ENCODE measurements around the gene CAMTA1. TPM values are rescaled to one million over a fixed set of nuclear protein-coding genes. Genes with fewer than 3 reads are reported as not detected.

Gene CAMTA1
- polyA plus RNA-seq, 1 donor from 2014 or later, result 162 TPM

DNA sequence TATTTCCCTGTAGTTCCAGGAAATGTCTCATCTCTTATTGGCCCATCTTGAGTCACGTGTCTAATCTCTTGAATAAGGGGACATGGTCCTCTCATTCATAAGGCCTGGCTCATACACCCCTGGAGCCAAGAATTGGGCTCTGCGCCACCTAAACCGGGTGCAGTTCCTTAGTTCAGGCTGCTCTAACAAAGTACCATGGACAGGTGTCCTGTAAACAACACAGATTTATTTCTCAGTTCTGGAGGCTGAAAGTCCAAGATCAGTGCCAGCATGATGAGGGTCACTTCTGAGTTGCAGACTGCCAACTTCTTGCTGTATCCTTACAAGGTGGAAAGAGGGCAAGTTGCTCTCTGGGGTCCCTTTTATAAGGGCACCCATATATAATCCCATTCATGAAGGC lies 925.6 kb downstream of the CAMTA1 start:
- Histone ChIP-seq H3K9ac (ENCODE audit: low read length) (no peak overlapping the region), H3K4me2 (ENCODE audit: low read length) (no peak overlapping the region), H2AFZ (ENCODE audit: low read depth, low read length) (no peak overlapping the region), H3F3A (ENCODE audit: insufficient read depth, low read length, poor library complexity, severe bottlenecking) (peaks cover 7% of the 10 kb centered on the region), H3K9me2 (ENCODE audit: insufficient read depth, low read length) (no peaks in the 10 kb centered on the region), H4K20me1 (ENCODE audit: insufficient read depth) (peaks cover 23% of the 10 kb centered on the region), H3K4me3 (ENCODE audit: low read length) (no peak overlapping the region), H3K36me3 (ENCODE audit: insufficient read depth, low read length) (peaks cover 11% of the 10 kb centered on the region), H3K27ac (ENCODE audit: low read length) (no peak overlapping the region), H3K9me3 (ENCODE audit: low read length) (no peaks in the 10 kb centered on the region), H3K79me2 (replicated peaks; ENCODE audit: insufficient read depth, low read length) (peaks cover 87% of the 10 kb centered on the region), H3K27me3 (ENCODE audit: insufficient read depth, low read depth, low read length) (no peaks in the 10 kb centered on the region)
- no peak for TF ChIP-seq MXI1 (conservative IDR thresholded peaks at IDR 0.05; ENCODE audit: poor library complexity, severe bottlenecking)
- TF ChIP-seq CTCF (IDR thresholded peaks at IDR 0.05; ENCODE audit: poor library complexity, severe bottlenecking), result no peak
- no peak for TF ChIP-seq RAD21 (conservative IDR thresholded peaks at IDR 0.05)
- no peak for TF ChIP-seq REST (IDR thresholded peaks at IDR 0.05; ENCODE audit: borderline replicate concordance)
- TF ChIP-seq EZH2 (IDR thresholded peaks at IDR 0.05; ENCODE audit: borderline replicate concordance, insufficient read depth, low read length, poor library complexity, severe bottlenecking), result no peak
- TF ChIP-seq TAF1 (IDR thresholded peaks at IDR 0.05; ENCODE audit: low read depth), result no peak
- TF ChIP-seq POLR2AphosphoS5 (IDR thresholded peaks at IDR 0.05), result no peak
- TF ChIP-seq SMC3 (conservative IDR thresholded peaks at IDR 0.05; ENCODE audit: poor library complexity), result no peak
- no peak for TF ChIP-seq EP300 (conservative IDR thresholded peaks at IDR 0.05; ENCODE audit: poor library complexity, severe bottlenecking)

DNA sequence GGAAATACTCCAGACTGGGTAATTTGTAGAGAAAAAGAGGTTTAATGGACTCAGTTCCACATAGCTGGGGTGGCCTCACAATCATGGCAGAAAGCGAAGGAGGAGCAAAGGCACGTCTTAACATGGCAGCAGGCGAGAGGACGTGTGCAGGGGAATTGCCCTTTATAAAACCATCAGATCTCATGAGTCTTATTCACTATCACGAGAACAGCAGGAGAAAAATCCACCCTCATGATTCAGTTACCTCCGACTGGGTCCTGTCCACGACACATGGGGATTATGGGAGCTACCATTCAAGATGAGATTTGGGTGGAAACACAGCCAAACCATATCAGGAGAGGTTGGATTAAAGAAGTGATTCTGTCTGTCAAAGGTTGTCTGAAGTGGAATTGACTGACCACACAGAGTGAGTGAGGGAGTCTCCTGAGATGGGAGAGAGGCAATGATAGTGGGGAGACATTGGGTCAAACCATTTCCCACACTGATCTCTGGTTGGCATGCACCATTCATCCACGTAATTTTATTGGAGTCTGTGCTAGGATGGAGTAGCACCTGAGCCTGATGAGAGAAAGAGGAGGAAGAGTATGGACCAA lies 927.6 kb downstream of the CAMTA1 start:
- Histone ChIP-seq H3K9me2 (ENCODE audit: insufficient read depth, low read length) (no peaks in the 10 kb centered on the region), H4K20me1 (ENCODE audit: insufficient read depth) (peaks cover 19% of the 10 kb centered on the region), H3K27ac (ENCODE audit: low read length) (no peak overlapping the region), H3F3A (ENCODE audit: insufficient read depth, low read length, poor library complexity, severe bottlenecking) (no peaks in the 10 kb centered on the region), H3K79me2 (replicated peaks; ENCODE audit: insufficient read depth, low read length) (peaks cover 85% of the 10 kb centered on the region), H3K4me2 (ENCODE audit: low read length) (no peak overlapping the region), H3K36me3 (ENCODE audit: insufficient read depth, low read length) (peaks cover 11% of the 10 kb centered on the region), H3K27me3 (ENCODE audit: insufficient read depth, low read depth, low read length) (no peaks in the 10 kb centered on the region), H3K9ac (ENCODE audit: low read length) (no peak overlapping the region), H3K9me3 (ENCODE audit: low read length) (no peaks in the 10 kb centered on the region), H3K4me3 (ENCODE audit: low read length) (no peak overlapping the region), H2AFZ (ENCODE audit: low read depth, low read length) (no peak overlapping the region)
- TF ChIP-seq RAD21 (conservative IDR thresholded peaks at IDR 0.05), result no peak
- TF ChIP-seq REST (IDR thresholded peaks at IDR 0.05; ENCODE audit: borderline replicate concordance), result no peak
- TF ChIP-seq EP300 (conservative IDR thresholded peaks at IDR 0.05; ENCODE audit: poor library complexity, severe bottlenecking), result no peak
- TF ChIP-seq MXI1 (conservative IDR thresholded peaks at IDR 0.05; ENCODE audit: poor library complexity, severe bottlenecking), result no peak
- no peak for TF ChIP-seq SMC3 (conservative IDR thresholded peaks at IDR 0.05; ENCODE audit: poor library complexity)

Measured in neural cell (in vitro differentiated cells).